ENCODE data around the gene FBXL19.

DNA sequence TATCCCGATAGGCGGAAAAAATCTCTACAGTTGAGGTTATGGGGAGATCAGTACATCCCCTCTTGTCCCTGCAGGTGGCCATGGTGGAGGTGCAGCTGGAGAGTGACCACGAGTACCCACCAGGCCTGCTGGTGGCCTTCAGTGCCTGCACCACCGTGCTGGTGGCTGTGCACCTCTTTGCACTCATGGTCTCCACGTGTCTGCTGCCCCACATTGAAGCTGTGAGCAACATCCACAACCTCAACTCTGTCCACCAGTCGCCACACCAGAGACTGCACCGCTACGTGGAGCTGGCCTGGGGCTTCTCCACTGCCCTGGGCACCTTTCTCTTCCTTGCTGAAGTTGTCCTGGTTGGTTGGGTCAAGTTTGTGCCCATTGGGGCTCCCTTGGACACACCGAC lies 29.7 kb downstream of the FBXL19 start:
- TF ChIP-seq, protein P1, sequence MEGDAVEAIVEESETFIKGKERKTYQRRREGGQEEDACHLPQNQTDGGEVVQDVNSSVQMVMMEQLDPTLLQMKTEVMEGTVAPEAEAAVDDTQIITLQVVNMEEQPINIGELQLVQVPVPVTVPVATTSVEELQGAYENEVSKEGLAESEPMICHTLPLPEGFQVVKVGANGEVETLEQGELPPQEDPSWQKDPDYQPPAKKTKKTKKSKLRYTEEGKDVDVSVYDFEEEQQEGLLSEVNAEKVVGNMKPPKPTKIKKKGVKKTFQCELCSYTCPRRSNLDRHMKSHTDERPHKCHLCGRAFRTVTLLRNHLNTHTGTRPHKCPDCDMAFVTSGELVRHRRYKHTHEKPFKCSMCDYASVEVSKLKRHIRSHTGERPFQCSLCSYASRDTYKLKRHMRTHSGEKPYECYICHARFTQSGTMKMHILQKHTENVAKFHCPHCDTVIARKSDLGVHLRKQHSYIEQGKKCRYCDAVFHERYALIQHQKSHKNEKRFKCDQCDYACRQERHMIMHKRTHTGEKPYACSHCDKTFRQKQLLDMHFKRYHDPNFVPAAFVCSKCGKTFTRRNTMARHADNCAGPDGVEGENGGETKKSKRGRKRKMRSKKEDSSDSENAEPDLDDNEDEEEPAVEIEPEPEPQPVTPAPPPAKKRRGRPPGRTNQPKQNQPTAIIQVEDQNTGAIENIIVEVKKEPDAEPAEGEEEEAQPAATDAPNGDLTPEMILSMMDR (IDR thresholded peaks at IDR 0.05): no peak
- TF ChIP-seq RAD21 (IDR thresholded peaks at IDR 0.05; ENCODE audit: low read length): no peak
- TF ChIP-seq PBX3 (IDR thresholded peaks at IDR 0.05): no peak
- no peak for TF ChIP-seq EP300 (IDR thresholded peaks at IDR 0.05; ENCODE audit: borderline replicate concordance in 1 of 2, low read depth in 1 of 2, low read length in 1 of 2)
